GM10847 (cell line): Measurements from ENCODE around the gene SEPTIN5.

Experiments
- POLR2A ChIP-seq: IDR thresholded peaks from 2 replicates; pipeline ENCODE4 v1.6.1; 2011; ENCODE audit not compliant: insufficient read length; ENCODE audit errors: extremely low read depth

Gene SEPTIN5

DNA sequence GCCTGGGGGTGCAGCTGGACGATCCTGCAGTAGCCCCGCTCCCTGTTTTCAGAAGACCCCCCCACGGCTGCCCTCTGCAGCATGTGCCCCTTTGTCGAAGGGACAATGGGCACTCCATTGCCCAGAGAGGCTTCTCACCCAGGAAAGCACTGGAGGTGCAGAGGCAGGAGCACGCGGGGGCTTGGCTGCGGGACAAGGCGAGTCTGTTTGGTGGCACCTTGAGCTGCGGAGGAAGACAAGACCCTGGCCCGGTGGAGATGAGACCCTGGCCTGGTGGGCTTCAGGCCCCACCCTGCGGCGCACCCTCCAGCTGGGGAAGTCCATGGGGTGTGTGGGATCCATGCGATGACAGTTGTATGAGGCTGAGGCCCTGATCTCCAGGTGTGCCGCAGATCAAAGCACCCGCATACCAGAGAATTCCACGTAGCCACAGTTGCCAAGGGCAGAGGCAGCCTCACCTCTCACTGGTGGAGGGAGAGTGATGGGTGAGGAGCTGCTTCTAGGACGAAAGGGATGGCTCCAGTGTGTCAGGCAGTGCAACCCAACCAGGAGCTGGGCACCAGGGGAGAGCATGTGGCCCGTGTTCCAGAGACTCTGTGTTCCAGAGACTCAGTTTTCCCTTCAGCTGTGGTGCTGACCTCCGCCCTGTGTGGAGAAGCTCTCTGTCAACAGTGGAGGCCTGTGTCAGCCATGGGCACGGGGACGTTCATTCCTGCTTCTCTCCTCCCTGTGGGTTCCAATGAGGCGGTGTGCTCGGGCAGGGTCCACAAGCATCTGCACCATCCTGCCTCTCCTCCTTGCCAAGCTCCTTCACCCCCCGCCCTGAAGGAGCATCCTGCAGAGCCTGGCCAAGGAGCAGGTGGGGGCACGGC is 56.3 kb downstream of the SEPTIN5 start:
- TF ChIP-seq POLR2A: no peak

DNA sequence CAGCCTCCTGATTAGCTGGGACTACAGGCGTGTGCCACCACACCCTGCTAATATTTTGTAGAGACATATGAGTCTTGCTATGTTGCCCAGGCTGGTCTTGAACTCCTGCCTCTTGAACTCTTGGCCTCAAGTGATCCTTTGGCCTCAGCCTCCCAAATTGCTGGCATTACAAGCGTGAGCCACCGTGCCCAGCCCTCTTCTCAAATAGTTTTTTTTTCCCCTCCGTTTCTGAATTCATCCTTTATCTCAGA is 58.0 kb downstream of the SEPTIN5 start:
- TF ChIP-seq POLR2A: no peak
